Measurements from ENCODE around the gene HILPDA. TPM values are rescaled to one million over a fixed set of nuclear protein-coding genes. Genes with fewer than 3 reads are reported as not detected.

HILPDA gene
- total and polyA plus RNA-seq, 2 of the 4 experiments (the other 2 are of a cell fraction), result 31.2 to 35.6 TPM

- no peak overlapping the region for H3K27ac ChIP-seq (ENCODE audit: insufficient read depth, low read length)
- H2BK5ac ChIP-seq (ENCODE audit: low read depth, low read length, poor library complexity, severe bottlenecking), result no peak overlapping the region
- no peaks in the 10 kb centered on the region for H3K36me3 ChIP-seq (ENCODE audit: control insufficient read depth, insufficient read depth, low read length)
- intact Hi-C loops (cut with micrococcal nuclease) (no loop called here), in situ Hi-C loops (cut with MboI; ENCODE audit: low sequenced_read_pairs) (no loop called here), dilution Hi-C loops (cut with HindIII; ENCODE audit: low sequenced_read_pairs, unreplicated experiment) (no loop called here)
- no peak overlapping the region for H3K56ac ChIP-seq (ENCODE audit: extremely low read depth, insufficient read depth, low read length)
- no peak overlapping the region for H2AK9ac ChIP-seq (replicated peaks; ENCODE audit: low read depth, low read length, poor library complexity)
- H3K4me1 ChIP-seq (ENCODE audit: control insufficient read depth, insufficient read depth, low read length), result peaks cover 2% of the 10 kb centered on the region; the same call in 1 of the 2 replicates
- BruUV-seq (replicated peaks), result no TSS peak
- no peak overlapping the region for H2AFZ ChIP-seq (replicated peaks; ENCODE audit: low read length, poor library complexity)
- TF ChIP-seq RAD21 (IDR thresholded peaks at IDR 0.05; ENCODE audit: low read length) (no peak), CHD1 (IDR thresholded peaks at IDR 0.05; ENCODE audit: low read depth, low read length) (no peak), FOS (IDR thresholded peaks at IDR 0.05; ENCODE audit: low read depth, low read length) (no peak), BHLHE40 (IDR thresholded peaks at IDR 0.05; ENCODE audit: low read depth, low read length) (no peak), CTCF (conservative IDR thresholded peaks at IDR 0.05; ENCODE audit: low read depth, low read length) (no peak), RCOR1 (IDR thresholded peaks at IDR 0.05; ENCODE audit: insufficient replicate concordance, low read length) (no peak), SMC3 (IDR thresholded peaks at IDR 0.05; ENCODE audit: low read depth, low read length) (no peak), CEBPB (IDR thresholded peaks at IDR 0.05; ENCODE audit: low read depth, low read length) (no peak), MXI1 (IDR thresholded peaks at IDR 0.05; ENCODE audit: borderline replicate concordance, low read depth, low read length) (no peak), MAZ (IDR thresholded peaks at IDR 0.05; ENCODE audit: borderline replicate concordance, low read depth, low read length) (no peak), USF2 (IDR thresholded peaks at IDR 0.05; ENCODE audit: low read depth, low read length) (no peak), MAFK (IDR thresholded peaks at IDR 0.05; ENCODE audit: low read depth, low read length) (no peak)
- TF ChIP-seq, protein P1, sequence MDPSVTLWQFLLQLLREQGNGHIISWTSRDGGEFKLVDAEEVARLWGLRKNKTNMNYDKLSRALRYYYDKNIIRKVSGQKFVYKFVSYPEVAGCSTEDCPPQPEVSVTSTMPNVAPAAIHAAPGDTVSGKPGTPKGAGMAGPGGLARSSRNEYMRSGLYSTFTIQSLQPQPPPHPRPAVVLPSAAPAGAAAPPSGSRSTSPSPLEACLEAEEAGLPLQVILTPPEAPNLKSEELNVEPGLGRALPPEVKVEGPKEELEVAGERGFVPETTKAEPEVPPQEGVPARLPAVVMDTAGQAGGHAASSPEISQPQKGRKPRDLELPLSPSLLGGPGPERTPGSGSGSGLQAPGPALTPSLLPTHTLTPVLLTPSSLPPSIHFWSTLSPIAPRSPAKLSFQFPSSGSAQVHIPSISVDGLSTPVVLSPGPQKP (IDR thresholded peaks at IDR 0.05; ENCODE audit: borderline replicate concordance, low read depth, low read length), result no peak
- DNase-seq (no peak), ATAC-seq (ENCODE audit: low read depth) (no peak)
- ChIA-PET CTCF (interaction anchor here (1.5 to 1.6 kb wide), 2 partner anchors 22 to 23 kb away, joined by 3 to 5 read pairs; no protein-coding TSS in a partner anchor), POLR2A (ENCODE audit: unreplicated experiment) (no interaction called here)
- no peaks in the 10 kb centered on the region for H3K9me1 ChIP-seq (ENCODE audit: insufficient read depth, low read length)
- no peak overlapping the region for H3K23ac ChIP-seq (ENCODE audit: low read depth, low read length)
- H3K4me3 ChIP-seq (ENCODE audit: insufficient read depth, low read depth, low read length), result no peak overlapping the region
- no peaks in the 10 kb centered on the region for H4K20me1 ChIP-seq (ENCODE audit: insufficient read depth, low read length)
- no peak overlapping the region for H4K91ac ChIP-seq (ENCODE audit: insufficient read depth, low read depth, low read length)
- peaks cover 7% of the 10 kb centered on the region for H3K27me3 ChIP-seq (ENCODE audit: control insufficient read depth, insufficient read depth, low read length)
- no peak overlapping the region for H2BK15ac ChIP-seq (ENCODE audit: low read depth, low read length)
- H3K4me2 ChIP-seq (ENCODE audit: low read depth, low read length), result no peak overlapping the region
- H3K9me3 ChIP-seq (ENCODE audit: control insufficient read depth, insufficient read depth, low read length), result no peaks in the 10 kb centered on the region
- H4K8ac ChIP-seq (ENCODE audit: low read depth in 2 of 2, low read length in 2 of 2), result no peak overlapping the region
- H3K4ac ChIP-seq (ENCODE audit: low read depth, low read length), result no peak overlapping the region
- H2BK120ac ChIP-seq (ENCODE audit: low read depth, low read length), result no peak overlapping the region
- no peak overlapping the region for H4K5ac ChIP-seq (ENCODE audit: low read depth, low read length)
- H2AK5ac ChIP-seq (ENCODE audit: low read depth, low read length), result no peak overlapping the region
- WGBS, 2 experiments (ENCODE audit: extremely low coverage in 2 of 2, insufficient read length in 1 of 2), result no CpG with 5 or more reads among the region's 6 CpGs
- no peak overlapping the region for H3K18ac ChIP-seq (ENCODE audit: low read depth, low read length)
- no peak overlapping the region for H3K14ac ChIP-seq (replicated peaks; ENCODE audit: low read depth, low read length)
- no peak overlapping the region for H3K9ac ChIP-seq (ENCODE audit: low read depth, low read length)
- H2BK20ac ChIP-seq (ENCODE audit: low read depth, low read length), result no peak overlapping the region
- no peaks in the 10 kb centered on the region for H3K79me1 ChIP-seq (ENCODE audit: low read depth in 1 of 2, low read length in 2 of 2)
Observed at GRCh38 chr7:128448751-128449302, 6.9 kb upstream of the HILPDA start.

Measured in IMR-90 (cell line).